Astrocyte of the spinal cord (primary cell): Measurements from ENCODE around the gene CSPG4.
"Not testable (repeated sequence)": the region's sequence is repeated elsewhere in the genome, so short reads cannot be mapped to it uniquely, and the experiment has no call there.

Source experiments
- DNase-seq: peaks from one replicate; pipeline ENCODE4 v3.0.0; 2011; ENCODE audit warnings: low read depth, low spot score
- H3K4me3 ChIP-seq: 2 replicates; pipeline ENCODE4 v1.5.1; 2011; ENCODE audit warnings: low read depth, mild to moderate bottlenecking, low read length, moderate library complexity
- in situ Hi-C: cut with HindIII; loops from 2 replicates; pipeline ENCODE4 v1.10.0; 2017; ENCODE audit warnings: low sequenced_read_pairs
- TF ChIP-seq, protein P1 (sequence below): IDR thresholded peaks from 2 replicates; pipeline ENCODE4 v1.5.1; 2012; ENCODE audit warnings: low read depth, mild to moderate bottlenecking, low read length, inconsistent platforms

CSPG4 gene

DNA sequence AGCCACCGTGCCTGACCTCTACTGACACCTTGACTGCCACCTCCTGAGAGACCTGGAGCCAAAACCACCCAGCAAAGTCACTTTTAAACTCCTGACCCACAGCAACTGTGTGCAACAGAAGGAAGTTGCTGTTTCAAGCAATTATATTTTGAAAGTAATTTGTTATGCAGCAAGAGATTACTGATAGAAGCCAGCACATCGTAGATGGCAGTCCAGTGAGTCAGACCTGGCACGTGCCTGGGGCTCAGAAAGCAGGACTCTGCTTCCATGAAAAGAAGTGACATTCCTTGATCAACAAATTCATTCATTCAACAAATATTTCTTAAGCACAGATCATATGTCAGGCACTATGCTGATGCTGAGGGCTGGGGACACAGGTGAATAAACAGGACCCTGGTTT lies 5.7 kb upstream of the CSPG4 start:
- in situ Hi-C loops = no loop called here
- no peak overlapping the region for H3K4me3 ChIP-seq
- DNase-seq = peak; percentile 29
- TF ChIP-seq, protein P1, sequence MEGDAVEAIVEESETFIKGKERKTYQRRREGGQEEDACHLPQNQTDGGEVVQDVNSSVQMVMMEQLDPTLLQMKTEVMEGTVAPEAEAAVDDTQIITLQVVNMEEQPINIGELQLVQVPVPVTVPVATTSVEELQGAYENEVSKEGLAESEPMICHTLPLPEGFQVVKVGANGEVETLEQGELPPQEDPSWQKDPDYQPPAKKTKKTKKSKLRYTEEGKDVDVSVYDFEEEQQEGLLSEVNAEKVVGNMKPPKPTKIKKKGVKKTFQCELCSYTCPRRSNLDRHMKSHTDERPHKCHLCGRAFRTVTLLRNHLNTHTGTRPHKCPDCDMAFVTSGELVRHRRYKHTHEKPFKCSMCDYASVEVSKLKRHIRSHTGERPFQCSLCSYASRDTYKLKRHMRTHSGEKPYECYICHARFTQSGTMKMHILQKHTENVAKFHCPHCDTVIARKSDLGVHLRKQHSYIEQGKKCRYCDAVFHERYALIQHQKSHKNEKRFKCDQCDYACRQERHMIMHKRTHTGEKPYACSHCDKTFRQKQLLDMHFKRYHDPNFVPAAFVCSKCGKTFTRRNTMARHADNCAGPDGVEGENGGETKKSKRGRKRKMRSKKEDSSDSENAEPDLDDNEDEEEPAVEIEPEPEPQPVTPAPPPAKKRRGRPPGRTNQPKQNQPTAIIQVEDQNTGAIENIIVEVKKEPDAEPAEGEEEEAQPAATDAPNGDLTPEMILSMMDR = no peak

DNA sequence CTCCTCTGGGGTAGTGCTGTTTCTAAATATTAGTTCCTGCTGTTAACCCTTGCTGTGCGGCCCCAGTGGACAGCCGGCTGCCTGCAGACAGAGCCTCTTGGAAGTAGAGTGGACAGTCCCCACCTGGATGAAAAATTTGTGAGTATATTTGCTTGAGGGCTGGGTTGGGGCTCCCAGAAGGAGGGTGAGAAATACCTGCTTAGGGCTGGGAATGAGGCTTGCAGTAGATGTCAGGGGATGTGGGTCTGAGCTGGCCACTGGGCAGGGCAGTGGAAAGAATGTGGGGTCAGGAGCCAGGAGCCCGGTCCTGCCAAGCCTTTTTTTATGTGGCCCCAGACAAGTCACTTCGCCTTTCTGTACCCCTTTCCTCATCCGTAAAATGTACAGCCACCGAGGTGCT lies 4.4 kb upstream of the CSPG4 start:
- in situ Hi-C loops, H3K4me3 ChIP-seq, DNase-seq: not testable (repeated sequence)

DNA sequence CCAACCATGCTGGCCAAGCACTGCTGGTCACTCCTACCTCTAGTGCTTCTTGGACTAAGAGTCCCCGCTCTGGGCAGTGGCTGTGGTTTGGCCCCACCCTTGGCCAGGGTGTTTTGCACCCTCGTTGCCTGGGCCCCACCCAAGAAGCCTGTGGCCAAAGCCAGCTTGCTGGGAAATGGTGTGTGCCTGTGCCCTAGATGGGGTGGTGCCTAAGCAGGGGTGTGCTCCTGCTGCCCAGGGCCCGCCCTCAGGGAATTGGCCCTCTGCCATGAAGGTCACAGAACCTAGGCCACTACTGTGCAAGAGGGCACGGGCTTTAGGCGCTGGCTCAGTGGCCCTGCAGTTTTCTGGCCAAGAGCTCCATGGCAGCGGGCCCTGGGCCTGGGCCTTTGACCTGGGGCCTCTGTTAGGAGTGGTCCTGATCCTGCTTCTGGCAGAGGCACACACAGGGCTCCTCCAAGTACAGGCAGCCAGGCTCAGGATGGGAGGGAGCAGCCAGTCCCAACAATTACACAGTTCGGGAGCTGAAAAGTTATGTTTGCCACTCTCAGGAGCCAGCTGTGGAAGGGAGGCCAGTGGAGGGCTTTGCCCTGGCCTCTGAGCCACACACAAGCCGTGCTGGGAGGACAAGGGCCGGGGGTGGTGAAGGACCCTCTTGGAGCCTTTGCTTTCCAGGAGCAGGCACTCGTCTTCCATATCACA lies 3.8 kb upstream of the CSPG4 start:
- DNase-seq, in situ Hi-C loops, H3K4me3 ChIP-seq: not testable (repeated sequence)

DNA sequence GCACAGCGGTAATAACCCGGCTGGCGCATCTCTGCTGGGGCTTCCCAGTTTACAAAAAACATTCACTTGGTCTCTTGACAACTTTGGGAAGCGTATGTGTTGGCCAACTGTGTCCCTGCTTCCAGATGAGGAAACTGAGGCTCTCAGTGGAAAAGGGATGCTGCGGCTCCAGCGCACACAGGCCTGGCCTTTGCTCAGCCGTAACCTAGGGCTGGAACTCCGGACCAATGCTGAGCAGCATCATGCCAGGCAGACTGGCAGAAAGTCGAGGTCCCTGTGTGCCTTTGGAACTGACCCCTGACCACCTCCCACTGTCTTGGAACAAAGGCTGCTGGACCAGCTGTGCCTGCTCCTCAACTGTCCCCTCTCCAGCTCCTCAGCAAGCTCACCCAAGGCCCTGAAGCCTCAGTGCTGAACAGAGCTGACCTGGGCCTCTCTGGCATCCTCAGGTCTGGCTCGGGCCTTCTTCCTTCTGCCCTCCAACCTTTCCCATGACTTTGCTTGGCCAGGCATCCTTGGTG lies 2.7 kb upstream of the CSPG4 start:
- DNase-seq, in situ Hi-C loops, H3K4me3 ChIP-seq: not testable (repeated sequence)

DNA sequence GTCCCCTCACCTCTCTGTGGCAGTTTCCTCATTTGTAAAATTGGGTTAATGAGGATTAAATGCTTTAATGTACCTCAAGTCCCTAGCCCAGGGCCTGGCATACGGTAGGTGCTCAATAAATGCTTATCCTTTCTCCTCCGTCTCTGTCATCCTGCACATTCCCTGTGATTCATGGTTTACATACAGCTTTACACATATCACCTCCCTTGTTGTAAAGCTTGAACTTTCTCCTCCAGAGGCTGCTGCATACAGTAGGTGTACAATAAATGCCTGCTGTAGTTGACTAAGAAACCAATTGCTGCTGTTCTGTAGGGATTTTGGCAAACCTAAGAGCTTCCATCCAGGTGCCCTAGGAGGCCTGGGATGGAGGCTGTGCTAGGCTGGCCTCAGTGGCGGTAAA lies 1.5 kb upstream of the CSPG4 start:
- in situ Hi-C loops = no loop called here
- H3K4me3 ChIP-seq = no peak overlapping the region
- no peak for DNase-seq
- TF ChIP-seq, protein P1 = no peak

DNA sequence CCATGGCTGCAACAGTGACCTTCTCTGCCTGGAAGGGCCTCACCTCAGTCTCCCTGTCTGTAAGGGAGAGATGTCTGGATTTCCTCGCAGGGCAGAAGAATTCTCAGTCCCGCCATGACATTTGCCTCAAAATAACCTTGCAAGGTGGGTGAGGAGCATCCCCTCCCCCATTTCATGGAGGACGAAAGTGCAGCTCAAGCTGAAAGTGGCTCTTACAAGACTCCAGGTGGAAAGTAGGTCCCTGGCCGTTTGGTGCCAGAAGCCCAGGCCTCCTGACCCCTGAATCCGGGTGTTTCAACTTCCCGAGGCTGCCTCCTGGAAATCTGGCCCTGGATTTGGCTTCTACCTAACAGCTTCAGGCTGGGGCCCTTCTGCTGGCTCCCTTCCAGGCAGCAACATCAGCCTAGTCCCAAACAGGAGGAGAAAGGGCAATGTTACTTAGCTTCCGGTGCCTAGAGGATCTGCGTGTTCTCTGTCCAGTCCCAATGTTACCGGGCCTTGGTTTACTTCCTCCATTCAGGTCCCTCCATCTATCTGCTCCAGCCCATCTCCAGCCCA lies 769 bp upstream of the CSPG4 start:
- no peak overlapping the region for H3K4me3 ChIP-seq
- in situ Hi-C loops = no loop called here
- peak; percentile 43 for DNase-seq
- TF ChIP-seq, protein P1 = no peak

DNA sequence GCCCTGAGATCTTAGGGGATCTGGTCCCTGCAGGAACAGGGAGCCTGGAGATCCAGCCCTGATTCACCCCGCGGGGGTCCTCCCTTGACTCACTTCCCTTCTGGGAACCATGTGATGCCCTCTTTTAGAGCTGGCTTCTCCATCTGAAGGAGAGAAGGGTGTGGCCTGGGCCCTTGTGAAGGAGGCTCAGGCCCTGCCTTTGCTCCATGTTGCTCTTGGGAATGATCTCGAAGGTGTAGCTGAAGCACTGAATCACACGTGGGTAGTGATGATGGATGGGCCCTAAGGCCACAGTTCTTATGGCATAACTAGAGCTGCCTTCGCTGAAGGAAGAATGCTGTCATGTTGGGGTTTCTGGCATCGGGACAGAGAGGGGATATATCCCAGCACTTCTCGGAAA lies 1.2 kb downstream of the CSPG4 start:
- DNase-seq, in situ Hi-C loops: not testable (repeated sequence)
- peak overlapping the region; percentile 88 for H3K4me3 ChIP-seq

DNA sequence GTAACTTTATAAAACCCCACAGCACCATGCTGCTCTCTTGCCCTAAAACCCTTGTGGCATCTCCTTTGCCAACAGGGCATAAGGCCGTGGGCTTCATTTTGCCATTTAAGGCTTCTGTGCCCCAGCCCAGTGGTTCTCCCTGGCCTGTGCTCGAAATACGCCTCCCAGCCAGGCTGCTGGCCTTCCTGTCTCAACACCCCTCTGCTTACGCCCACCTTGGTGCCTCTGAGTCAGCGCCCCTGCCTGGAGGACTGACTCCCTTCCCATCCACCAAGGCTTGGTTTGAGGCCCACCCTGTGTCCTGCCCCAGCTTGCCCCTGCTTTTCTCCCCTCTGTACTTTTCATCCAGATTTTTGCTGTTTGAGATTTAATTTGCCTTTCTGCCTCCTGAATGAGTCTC lies 1.8 kb downstream of the CSPG4 start:
- DNase-seq, H3K4me3 ChIP-seq, in situ Hi-C loops: not testable (repeated sequence)

DNA sequence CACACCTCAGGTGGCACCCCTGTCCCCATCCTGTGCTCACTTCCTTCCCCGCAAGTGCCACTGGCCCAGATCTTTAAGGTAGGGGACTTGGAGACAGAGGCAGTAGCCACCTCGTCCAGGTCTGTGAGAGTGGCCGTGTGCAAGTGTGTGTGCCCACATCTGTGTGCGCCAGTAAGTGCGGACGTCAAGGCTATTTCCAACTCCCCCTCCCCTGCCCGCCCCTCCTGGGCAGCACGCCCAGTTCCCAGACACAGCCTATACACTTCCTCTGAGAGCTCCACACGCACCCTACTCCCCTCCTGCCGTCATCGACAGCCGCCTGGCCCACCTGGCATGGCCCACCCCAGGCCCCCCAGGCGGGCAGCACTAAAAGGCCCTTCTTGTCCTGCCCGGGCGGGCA lies 3.2 kb downstream of the CSPG4 start:
- peak; percentile 79 for DNase-seq
- H3K4me3 ChIP-seq, in situ Hi-C loops: not testable (repeated sequence)

DNA sequence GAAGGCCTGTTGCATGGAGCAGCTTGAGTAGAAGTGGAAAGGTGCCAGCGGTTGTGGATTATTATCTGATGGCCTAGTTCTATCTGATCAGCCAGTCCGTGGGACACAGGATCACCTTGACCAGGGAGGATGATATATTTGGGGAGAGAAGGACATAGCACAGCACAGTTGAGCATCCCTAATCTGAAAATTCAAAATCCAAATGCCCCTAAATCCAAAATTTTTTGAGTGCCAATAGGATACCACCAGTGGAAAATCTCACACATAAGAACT lies 6.0 kb downstream of the CSPG4 start:
- no peak for DNase-seq
- in situ Hi-C loops = no loop called here
- TF ChIP-seq, protein P1 = no peak
- no peak overlapping the region for H3K4me3 ChIP-seq
